Stimulated activated CD4-positive, alpha-beta T cell treated with anti-CD3 and anti-CD28 coated beads, Interleukin-15, amount 100 ng/mL, for 1 hour (primary cell): Measurements from ENCODE around the gene NUP58.
"Not testable (repeated sequence)": the region's sequence is repeated elsewhere in the genome, so short reads cannot be mapped to it uniquely, and the experiment has no call there.

Experiments
- DNase-seq, 2 donors: peaks; one replicate each; pipeline ENCODE4 v3.0.0-alpha.2; 2020; ENCODE audit warnings: low read depth in 1 of 2, low spot score in 1 of 2

Gene NUP58

DNA sequence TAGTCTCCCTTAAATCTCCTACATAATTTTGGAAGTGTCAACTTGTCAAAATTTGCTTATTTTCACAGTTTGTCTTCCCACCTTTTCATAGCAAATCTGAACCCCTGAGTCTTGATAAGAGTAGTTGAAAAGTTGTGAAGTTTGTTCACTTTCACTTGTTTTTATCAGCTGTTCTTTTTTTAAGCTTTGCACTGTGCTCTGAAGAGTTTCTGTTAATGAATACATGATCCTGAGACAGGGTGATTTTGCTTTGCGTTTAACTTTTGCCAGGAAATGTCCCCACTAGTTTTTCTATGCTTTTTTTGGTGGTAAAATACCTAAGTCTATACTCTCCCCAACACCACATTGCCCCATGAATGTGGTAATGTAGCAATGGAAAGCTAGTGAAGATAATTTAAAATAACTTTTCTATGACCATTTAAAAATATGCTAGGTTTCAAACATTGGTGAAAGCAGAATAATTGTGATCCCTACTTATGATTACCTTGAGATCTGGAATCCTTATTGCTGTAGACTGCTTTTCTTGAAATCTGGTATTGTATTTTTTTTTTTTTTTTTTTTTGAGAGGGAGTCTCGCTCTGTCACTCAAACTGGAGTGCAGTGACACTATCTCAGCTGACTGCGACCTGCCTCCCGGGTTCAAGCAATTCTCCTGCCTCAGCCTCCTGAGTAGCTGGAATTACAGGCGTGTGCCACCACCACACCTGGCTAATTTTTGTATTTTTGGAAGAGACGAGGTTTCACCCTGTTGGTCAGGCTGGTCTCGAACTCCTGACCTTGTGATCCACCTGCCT lies 5.4 kb downstream of the NUP58 start:
- no peak for DNase-seq

GRCh38 chr13:25310891-25311290 lies 9.5 kb downstream of the NUP58 start:
- DNase-seq = no peak

- not testable (repeated sequence) for DNase-seq
Measured at GRCh38 chr13:25318946-25319345, 17.5 kb downstream of the NUP58 start.

DNA sequence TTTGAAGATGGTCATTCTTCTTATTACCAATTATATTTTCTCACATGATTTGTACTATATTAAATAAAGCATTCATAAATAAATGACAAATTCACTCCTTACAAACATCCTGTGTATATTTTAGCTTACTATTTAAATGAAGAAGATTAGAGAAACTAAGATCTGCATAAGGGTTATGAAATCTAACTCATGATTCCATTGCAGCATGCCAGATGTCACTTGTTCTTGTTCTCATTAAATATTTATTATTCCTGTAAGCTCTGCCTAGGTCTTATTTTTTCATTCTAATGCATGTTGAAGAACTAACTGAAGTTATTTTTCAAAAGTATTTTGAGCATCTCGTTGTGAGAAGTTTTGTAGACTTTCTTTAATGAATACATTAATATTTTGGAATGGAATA lies 18.3 kb downstream of the NUP58 start:
- no peak for DNase-seq

DNA sequence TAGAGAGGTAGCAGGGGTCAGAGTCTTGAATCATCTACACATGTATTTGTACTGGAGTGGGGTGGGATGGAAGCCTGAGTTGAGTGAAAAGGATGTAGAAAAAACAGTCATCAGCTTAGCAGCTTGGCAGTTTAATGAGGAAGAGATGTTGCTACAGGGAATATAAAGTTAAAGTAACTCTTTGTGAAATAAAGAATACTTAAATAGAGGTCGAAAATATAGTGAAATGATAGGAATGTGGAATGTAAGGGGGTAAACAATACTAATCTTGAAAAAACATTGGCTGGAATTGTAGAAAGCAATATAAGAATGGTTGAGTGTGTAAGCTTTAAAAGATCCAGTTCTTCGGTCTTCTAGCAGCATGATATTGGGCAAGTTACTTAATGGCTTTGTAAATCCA lies 22.7 kb downstream of the NUP58 start:
- no peak for DNase-seq

- no peak for DNase-seq
Measured at GRCh38 chr13:25329706-25330105, 28.3 kb downstream of the NUP58 start.

- no peak for DNase-seq
Measured at GRCh38 chr13:25330541-25330940, 29.1 kb downstream of the NUP58 start.

DNA sequence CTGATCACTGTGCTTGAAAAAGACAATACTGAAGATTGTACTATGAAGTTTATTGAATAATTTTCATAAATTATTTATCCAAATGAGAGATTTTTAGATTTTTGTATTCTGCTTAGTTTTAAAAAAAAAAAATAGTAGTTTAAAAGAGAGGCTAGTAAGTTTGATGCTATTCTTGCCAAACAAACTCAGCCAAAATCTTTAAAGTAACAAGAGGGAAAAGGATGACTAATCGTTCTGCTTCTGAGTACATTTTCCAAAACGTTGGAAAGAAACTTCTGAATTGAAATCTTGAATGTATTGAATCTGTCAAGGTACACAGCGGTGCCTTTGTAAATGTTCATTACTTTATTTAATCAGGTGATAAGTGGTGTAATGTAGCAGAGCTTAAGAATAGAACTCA lies 34.4 kb downstream of the NUP58 start:
- no peak for DNase-seq

DNA sequence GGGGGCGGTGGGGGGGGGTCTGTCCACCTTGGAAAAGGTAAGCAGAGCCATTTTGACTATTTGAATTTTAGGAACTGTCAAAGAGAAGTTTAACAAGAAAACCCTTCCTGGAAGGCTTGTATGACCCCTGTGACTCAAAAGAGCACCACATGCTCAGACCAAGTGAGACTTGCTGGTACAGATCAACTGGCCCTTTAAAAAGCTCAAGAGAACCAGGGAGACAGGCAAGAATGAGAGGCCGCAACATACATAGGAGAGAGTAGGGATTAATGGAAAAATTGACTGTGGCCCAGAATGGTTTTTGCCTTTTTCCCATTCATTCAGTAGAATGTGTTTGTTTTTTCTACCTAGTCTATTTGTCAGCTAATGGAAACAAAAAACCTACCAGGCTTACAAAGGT lies 44.2 kb downstream of the NUP58 start:
- no peak for DNase-seq

- no peak for DNase-seq
Measured at GRCh38 chr13:25347151-25347550, 45.7 kb downstream of the NUP58 start.

GRCh38 chr13:25351404-25351803 lies 50.0 kb downstream of the NUP58 start:
- no peak for DNase-seq

- no peak for DNase-seq
Measured at GRCh38 chr13:25352230-25352629, 50.8 kb downstream of the NUP58 start.

DNA sequence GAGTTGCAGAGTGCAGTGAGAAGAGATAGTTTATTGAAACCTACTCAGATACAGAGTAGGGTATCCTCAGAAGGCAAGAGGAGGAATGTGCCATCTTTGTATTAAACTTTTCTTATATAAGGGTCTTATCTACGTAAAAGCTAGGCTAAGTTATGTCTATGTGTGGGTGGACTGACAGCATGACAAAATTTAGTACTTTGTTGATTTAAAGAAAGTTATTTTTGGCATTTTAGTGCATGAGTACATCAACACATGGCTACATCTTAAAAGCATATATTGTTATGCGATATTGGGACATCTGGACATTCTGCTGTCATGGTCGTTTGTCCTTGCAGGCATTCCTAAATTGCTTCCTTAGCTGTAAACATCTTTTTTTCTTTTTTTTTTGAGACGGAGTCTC lies 51.4 kb downstream of the NUP58 start:
- no peak for DNase-seq

DNA sequence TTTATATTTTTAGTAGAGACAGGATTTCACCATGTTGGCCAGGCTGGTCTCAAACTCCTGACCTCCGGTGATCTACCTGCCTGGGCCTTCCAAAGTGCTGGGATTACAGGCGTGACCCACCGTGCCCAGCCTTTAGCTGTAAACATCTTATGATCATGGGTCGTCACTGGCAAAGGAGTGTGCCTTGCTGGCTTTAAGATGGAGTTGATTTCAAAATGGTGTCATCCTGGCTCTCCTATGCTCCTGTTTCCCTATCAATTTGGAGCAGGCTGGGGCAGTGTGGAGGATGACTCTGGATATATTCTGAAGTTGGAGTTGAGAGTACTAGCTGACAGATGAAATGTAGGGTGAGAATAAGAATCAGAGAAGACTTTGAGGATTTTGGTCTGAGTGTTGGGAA lies 51.9 kb downstream of the NUP58 start:
- no peak for DNase-seq

GRCh38 chr13:25354377-25354776 lies 53.0 kb downstream of the NUP58 start:
- DNase-seq = no peak

GRCh38 chr13:25360443-25360842 lies 59.0 kb downstream of the NUP58 start:
- not testable (repeated sequence) for DNase-seq

GRCh38 chr13:25365720-25366235 lies 64.4 kb downstream of the NUP58 start:
- no peak for DNase-seq

DNA sequence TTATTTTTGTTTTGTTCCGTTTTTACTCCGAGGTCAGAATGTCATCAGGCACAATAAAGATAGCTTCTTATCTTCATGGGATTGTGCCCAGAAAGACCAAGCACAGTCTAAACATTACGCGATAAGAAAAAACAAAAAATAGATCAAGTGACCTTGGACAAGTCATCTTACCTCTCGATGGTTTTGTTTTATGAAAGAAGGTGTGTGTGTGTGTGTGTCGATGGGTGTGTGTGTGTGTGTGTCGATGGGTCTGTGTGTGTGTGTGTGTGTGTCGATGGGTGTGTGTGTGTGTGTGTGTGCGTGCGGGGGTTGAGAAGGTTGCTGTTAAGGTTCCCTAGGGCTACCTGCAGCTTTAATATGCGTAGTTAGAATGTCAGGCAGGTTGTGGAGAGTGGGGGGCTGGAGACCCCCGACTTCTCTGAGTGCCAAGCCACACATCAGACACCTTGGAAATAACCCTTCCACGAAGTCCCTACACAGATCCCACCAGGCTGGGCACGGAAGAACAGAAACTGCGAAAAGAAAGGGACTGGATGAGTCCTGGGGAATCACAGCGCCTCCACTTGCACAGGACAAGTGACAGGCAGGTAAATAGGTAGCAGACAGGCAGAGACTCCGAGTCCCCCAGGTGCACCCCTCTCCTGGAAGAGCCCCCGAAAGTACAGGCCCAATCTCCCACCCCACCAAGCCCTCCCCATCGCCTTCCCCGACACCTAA lies 69.9 kb downstream of the NUP58 start:
- DNase-seq = no peak

DNA sequence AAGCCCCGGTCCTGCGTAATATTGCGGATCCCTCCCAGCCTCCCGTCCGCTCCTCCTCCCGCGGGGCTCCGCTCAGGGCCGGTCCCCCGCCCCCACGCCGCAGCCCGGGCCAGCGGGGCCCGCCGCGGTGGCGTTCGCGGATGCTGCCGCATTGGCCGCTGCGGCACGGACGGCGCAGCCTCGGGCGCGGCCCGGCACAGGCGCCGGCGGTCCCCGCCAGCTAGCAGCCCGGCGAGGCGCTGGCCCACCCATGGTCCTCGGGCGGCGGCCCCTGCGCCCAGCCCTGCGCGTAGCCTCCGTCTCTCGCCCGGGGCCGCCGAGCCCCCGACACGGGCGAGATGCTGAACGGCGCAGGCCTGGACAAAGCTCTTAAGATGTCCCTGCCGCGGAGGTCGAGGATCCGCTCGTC lies 70.5 kb downstream of the NUP58 start, which contains the start of gene ATP8A2:
Gene ATP8A2 (plus strand): TSS at position 100 of the 409 bp plus-strand sequence. CDS start 239 bp downstream, at position 339.
- DNase-seq = no peak

DNA sequence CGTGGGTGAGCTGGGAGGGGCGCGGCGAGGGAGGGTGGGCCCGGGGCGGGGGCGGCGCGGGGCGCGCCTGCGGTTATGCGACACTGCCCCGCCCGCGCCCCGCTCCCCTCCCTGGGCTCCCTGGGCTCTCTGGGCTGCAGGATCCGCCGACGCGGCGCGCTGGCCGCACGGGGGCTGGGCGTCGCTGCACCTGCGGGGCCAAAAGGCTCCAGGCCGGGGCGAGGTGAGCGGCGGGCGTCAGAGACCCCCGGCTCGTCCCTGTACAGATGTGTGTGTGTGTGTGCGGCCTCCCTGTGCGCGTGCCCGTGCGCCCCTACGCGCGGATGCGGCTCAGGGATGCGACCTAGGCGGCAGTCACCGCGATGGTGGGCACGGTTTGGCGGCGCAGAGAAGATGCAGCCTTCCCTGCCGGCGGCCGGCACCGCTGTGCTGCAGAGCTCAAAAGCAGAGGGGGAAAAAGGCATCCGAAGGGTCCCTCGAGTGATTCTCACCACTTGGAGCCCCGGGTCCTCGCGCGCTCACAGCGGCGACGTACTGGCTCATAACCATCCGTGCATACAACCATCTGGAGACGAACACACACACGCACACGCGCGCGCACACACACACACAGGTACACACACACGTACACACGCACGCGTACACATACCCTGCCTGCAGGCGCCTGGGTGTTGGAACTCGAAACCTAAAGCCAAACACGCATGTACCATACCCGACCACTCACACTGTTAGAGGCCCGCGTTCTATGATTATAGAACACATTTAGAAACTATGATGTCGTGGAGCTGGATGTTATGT lies 71.1 kb downstream of the NUP58 start:
- no peak for DNase-seq

DNA sequence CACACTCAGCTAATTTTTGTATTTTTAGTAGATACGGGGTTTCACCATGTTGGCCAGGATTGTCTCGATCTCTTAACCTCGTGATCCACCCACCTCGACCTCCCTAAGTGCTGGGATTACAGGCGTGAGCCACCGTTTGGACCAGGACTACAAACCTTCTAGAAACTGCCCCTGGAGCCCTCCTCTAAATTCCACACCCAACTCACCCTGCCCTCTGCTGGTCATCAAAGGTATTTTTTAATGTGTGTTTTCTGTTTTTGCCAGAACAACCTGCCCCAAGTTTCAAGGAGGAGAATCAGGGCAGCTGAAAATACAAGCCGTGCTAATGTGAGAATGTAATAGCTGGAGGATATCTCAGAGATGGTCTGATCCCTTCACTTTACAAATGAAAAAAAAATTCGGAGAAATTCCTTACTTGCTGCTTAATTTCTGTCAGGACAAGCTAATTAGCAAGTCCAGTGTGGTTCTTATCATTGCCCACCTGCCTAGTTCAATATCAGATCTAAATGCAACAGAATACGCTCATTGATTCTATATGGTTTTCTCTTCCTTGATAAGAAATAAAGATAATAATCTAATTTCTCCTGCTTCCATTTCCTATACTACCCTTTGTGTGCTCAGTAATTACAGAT lies 74.4 kb downstream of the NUP58 start:
- no peak for DNase-seq
